ENCODE data around the gene DLL3.

Gene DLL3

GRCh38 chr19:39489756-39490155 lies 9.0 kb upstream of the DLL3 start:
- DNase-seq = no peak

- no peak for DNase-seq
Measured at GRCh38 chr19:39492225-39492624, 6.5 kb upstream of the DLL3 start.

GRCh38 chr19:39492788-39493187 lies 6.0 kb upstream of the DLL3 start:
- no peak for DNase-seq

GRCh38 chr19:39494661-39495060 lies 4.1 kb upstream of the DLL3 start:
- DNase-seq = no peak

GRCh38 chr19:39496063-39496462 lies 2.7 kb upstream of the DLL3 start:
- DNase-seq = no peak

- no peak for DNase-seq
Measured at GRCh38 chr19:39497701-39497995, 1.1 kb upstream of the DLL3 start.

- DNase-seq = peak in 1 of 2 experiments; percentile 29
Measured at GRCh38 chr19:39497996-39498797, 550 bp upstream of the DLL3 start.

GRCh38 chr19:39499932-39500331 lies 1.2 kb downstream of the DLL3 start:
- no peak for DNase-seq

GRCh38 chr19:39500543-39500942 lies 1.8 kb downstream of the DLL3 start:
- no peak for DNase-seq

- no peak for DNase-seq
Measured at GRCh38 chr19:39501340-39501739, 2.6 kb downstream of the DLL3 start.

GRCh38 chr19:39502640-39503417 lies 4.1 kb downstream of the DLL3 start:
- DNase-seq = peak; percentile 74 to 77

- no peak for DNase-seq
Measured at GRCh38 chr19:39506598-39506943, 7.8 kb downstream of the DLL3 start.

GRCh38 chr19:39506944-39507714 lies 8.4 kb downstream of the DLL3 start:
- peak; percentile 66 to 71 for DNase-seq

- no peak for DNase-seq
Measured at GRCh38 chr19:39507715-39508364, 9.1 kb downstream of the DLL3 start.

GRCh38 chr19:39508629-39509028 lies 9.9 kb downstream of the DLL3 start:
- no peak for DNase-seq

- no peak for DNase-seq
Measured at GRCh38 chr19:39509233-39509632, 10.5 kb downstream of the DLL3 start.

- no peak for DNase-seq
Measured at GRCh38 chr19:39512988-39513387, 14.2 kb downstream of the DLL3 start.

- DNase-seq = no peak
Measured at GRCh38 chr19:39514840-39515550, 16.2 kb downstream of the DLL3 start, which contains the start of gene SELENOV. TSS of gene SELENOV (plus strand) at chr19:39515139. CDS start at chr19:39515213, 74 bp downstream.

GRCh38 chr19:39515551-39516191 lies 16.9 kb downstream of the DLL3 start:
- DNase-seq = no peak

GRCh38 chr19:39516270-39516669 lies 17.5 kb downstream of the DLL3 start:
- no peak for DNase-seq

GRCh38 chr19:39517432-39517831 lies 18.7 kb downstream of the DLL3 start:
- DNase-seq = no peak

GRCh38 chr19:39518458-39518857 lies 19.7 kb downstream of the DLL3 start:
- no peak for DNase-seq

Data from activated CD4-positive, alpha-beta T cell treated with anti-CD3 and anti-CD28 coated beads, Interleukin-2, amount 50 U/mL, for 48 hours (primary cell).